Esophagus squamous epithelium (tissue), 5 donors: Measurements from ENCODE around the gene TCEAL4. TPM values are rescaled to one million over a fixed set of nuclear protein-coding genes. Genes with fewer than 3 reads are reported as not detected.

Experiments
- DNase-seq: peaks from one replicate; lab custom pipeline; 2025; lab: John Stamatoyannopoulos, UW
- H3K27ac ChIP-seq, 4 donors: fragments of 200-600 bp; sonication (generic); one replicate each; pipeline ENCODE4 v1.5.1; 2016 to 2019; ENCODE audit warnings: mild to moderate bottlenecking in 1 of 4
- H3K27me3 ChIP-seq, 4 donors: fragments of 200-600 bp; sonication (generic); 1 replicate in 3 of 4; 2 replicates in 1 of 4; pipeline versions ENCODE4 v1.5.1 to v1.6.0; 2017 to 2021; ENCODE audit warnings: antibody characterized with exemption in 1 of 4
- H3K36me3 ChIP-seq, 3 donors: fragments of 200-600 bp; sonication (generic); one replicate each; pipeline ENCODE4 v1.5.1; 2016 to 2019
- H3K4me1 ChIP-seq, 3 donors: fragments of 200-600 bp; sonication (generic); one replicate each; pipeline ENCODE4 v1.5.1; 2017 to 2019
- H3K4me3 ChIP-seq, 4 donors: fragments of 200-600 bp; sonication (generic); 1 replicate in 3 of 4; 2 replicates in 1 of 4; pipeline ENCODE4 v1.5.1; 2016 to 2019; ENCODE audit warnings: mild to moderate bottlenecking in 2 of 4, moderate library complexity in 1 of 4
- H3K9me3 ChIP-seq, 3 donors: fragments of 200-600 bp; sonication (generic); one replicate each; pipeline ENCODE4 v1.5.1; 2016 to 2019
- CTCF ChIP-seq, 6 experiments: fragments of 450-650 bp in 4 of 6; fragments of 200-600 bp in 2 of 6; sonication (generic) in 2 of 6; IDR thresholded peaks; one replicate each; pipeline ENCODE4 v1.5.1; 2016 to 2019; ENCODE audit warnings: antibody characterized with exemption in 6 of 6, mild to moderate bottlenecking in 4 of 6, moderate library complexity in 4 of 6
- POLR2A ChIP-seq, 4 donors: fragments of 450-650 bp; IDR thresholded peaks; one replicate each; pipeline ENCODE4 v1.6.1; 2017; ENCODE audit warnings: antibody characterized with exemption in 4 of 4, mild to moderate bottlenecking in 4 of 4, moderate library complexity in 3 of 4
- WGBS, 2 donors: methylation state at CpG; one replicate each; pipeline ENCODE4 v1.1.5; 2018; 5-methylcytosine and 5-hydroxymethylcytosine counted together
- intact Hi-C: fragments of 100-400 bp; cut with DNase I; formaldehyde crosslinking; loops from one replicate; pipeline ENCODE4 v1.15.0; 2022
- total RNA-seq, 4 donors: library from RNA; depleted of rRNA; stranded (reverse); fragments of >200 nt; gene quantifications; one replicate each; pipeline ENCODE4 v1.1.0, GENCODE V29; 2016
- donor health status: DM: yes; HTN: yes; CAD: no.

The TCEAL4 gene
- total RNA-seq, 4 donors from 2014 or later: 9.8 to 143 (median 36.8) TPM

GRCh38 chrX:103629318-103630170 lies 44.2 kb downstream of the TCEAL4 start:
- 0 to 37% methylated on average over 5 to 35 of the region's 49 CpGs for WGBS, 2 donors
- Histone ChIP-seq H3K36me3 (no peaks in the 10 kb centered on the region), H3K4me1 (peaks cover 0 to 18% (median 0%) of the 10 kb centered on the region in 3 donors), H3K27ac (peak overlapping the region; percentile 82 to 94 (median 89)), H3K27me3 (no peaks in the 10 kb centered on the region), H3K4me3 (peak overlapping the region; percentile 47 to 74 (median 67)), H3K9me3 (no peaks in the 10 kb centered on the region)
- intact Hi-C loops: no loop called here
- no peak for DNase-seq
- TF ChIP-seq POLR2A (IDR thresholded peaks at IDR 0.05): no peak
- TF ChIP-seq CTCF (IDR thresholded peaks at IDR 0.05): peak in 2 of 6 experiments; percentile 11 to 28

- DNase-seq: no peak
- WGBS, 2 donors: 17 to 56% methylated on average over 6 of the region's 6 CpGs
- Histone ChIP-seq H3K9me3 (no peaks in the 10 kb centered on the region), H3K4me3 (peak overlapping the region; percentile 47 to 74 (median 67)), H3K27ac (peak overlapping the region; percentile 82 to 94 (median 89)), H3K36me3 (no peaks in the 10 kb centered on the region), H3K27me3 (no peaks in the 10 kb centered on the region), H3K4me1 (peaks cover 0 to 18% (median 0%) of the 10 kb centered on the region in 3 donors)
- intact Hi-C loops: no loop called here
- TF ChIP-seq POLR2A (IDR thresholded peaks at IDR 0.05) (no peak), CTCF (IDR thresholded peaks at IDR 0.05) (peak in 1 of 6 experiments; percentile 24)
Measured at GRCh38 chrX:103630171-103630511, 44.8 kb downstream of the TCEAL4 start.

GRCh38 chrX:103631145-103631544 lies 45.8 kb downstream of the TCEAL4 start:
- peaks cover 0 to 18% (median 0%) of the 10 kb centered on the region in 3 donors for H3K4me1 ChIP-seq
- no peaks in the 10 kb centered on the region for H3K27me3 ChIP-seq
- DNase-seq: no peak
- H3K36me3 ChIP-seq: no peaks in the 10 kb centered on the region
- no peak overlapping the region for H3K27ac ChIP-seq
- no peak for TF ChIP-seq POLR2A (IDR thresholded peaks at IDR 0.05)
- TF ChIP-seq CTCF (IDR thresholded peaks at IDR 0.05): no peak
- 77 to 88% methylated on average over 1 to 3 of the region's 5 CpGs for WGBS, 2 donors
- peak overlapping the region in 1 of 4 donors; percentile 16 for H3K4me3 ChIP-seq
- H3K9me3 ChIP-seq: no peaks in the 10 kb centered on the region
- intact Hi-C loops: no loop called here

GRCh38 chrX:103635436-103635835 lies 50.1 kb downstream of the TCEAL4 start:
- TF ChIP-seq POLR2A (IDR thresholded peaks at IDR 0.05) (no peak), CTCF (IDR thresholded peaks at IDR 0.05) (no peak)
- 55 to 74% methylated on average over 2 of the region's 2 CpGs for WGBS, 2 donors
- Histone ChIP-seq H3K27me3 (no peaks in the 10 kb centered on the region), H3K36me3 (no peaks in the 10 kb centered on the region), H3K27ac (no peak overlapping the region), H3K9me3 (no peaks in the 10 kb centered on the region), H3K4me1 (peaks cover 0 to 2% (median 0%) of the 10 kb centered on the region in 3 donors), H3K4me3 (no peak overlapping the region)
- intact Hi-C loops: no loop called here
- DNase-seq: no peak

Other genes with a start within 250 kb of the TCEAL4 start
- gene TCEAL9, start 229.0 kb upstream of the TCEAL4 start, total RNA-seq: 10 to 100 TPM; 23.0 to 65.5 (median 35.7) TPM
- gene BEX3, start 209.0 kb upstream of the TCEAL4 start, total RNA-seq: 100 to 1,000 TPM in 1 of 4 donors, 10 to 100 TPM in 3; 32.7 to 104 (median 44.7) TPM
- gene RAB40A, start 66.0 kb upstream of the TCEAL4 start, total RNA-seq: 10 to 100 TPM in 1 of 4 donors, 1 to 10 TPM in 1, under 1 TPM in 2; 0.15 to 14.1 (median 1.0) TPM
- gene TCEAL3, start 22.4 kb downstream of the TCEAL4 start, total RNA-seq: 10 to 100 TPM in 2 of 4 donors, 1 to 10 TPM in 2; 2.8 to 38.3 (median 11.3) TPM
- gene TCEAL1, start 43.5 kb downstream of the TCEAL4 start, total RNA-seq: 10 to 100 TPM; 10.9 to 89.6 (median 25.7) TPM
- 100 to 1,000 TPM; 189 to 240 (median 235) TPM for gene MORF4L2, start 101.2 kb downstream of the TCEAL4 start, total RNA-seq
- not detected for gene TMEM31, start 125.4 kb downstream of the TCEAL4 start, total RNA-seq
- gene PLP1, start 191.3 kb downstream of the TCEAL4 start, total RNA-seq: 1 to 10 TPM in 2 of 4 donors, under 1 TPM in 2; 0.19 to 6.2 (median 3.1) TPM
- gene RAB9B, start 246.7 kb downstream of the TCEAL4 start, total RNA-seq: 1 to 10 TPM in 1 of 4 donors, under 1 TPM in 2, not detected in 1; 0.23 to 3.8 (median 0.35) TPM